Measurements from ENCODE around the gene ISL2.
"Not testable (repeated sequence)": the region's sequence is repeated elsewhere in the genome, so short reads cannot be mapped to it uniquely, and the experiment has no call there.

Gene ISL2

DNA sequence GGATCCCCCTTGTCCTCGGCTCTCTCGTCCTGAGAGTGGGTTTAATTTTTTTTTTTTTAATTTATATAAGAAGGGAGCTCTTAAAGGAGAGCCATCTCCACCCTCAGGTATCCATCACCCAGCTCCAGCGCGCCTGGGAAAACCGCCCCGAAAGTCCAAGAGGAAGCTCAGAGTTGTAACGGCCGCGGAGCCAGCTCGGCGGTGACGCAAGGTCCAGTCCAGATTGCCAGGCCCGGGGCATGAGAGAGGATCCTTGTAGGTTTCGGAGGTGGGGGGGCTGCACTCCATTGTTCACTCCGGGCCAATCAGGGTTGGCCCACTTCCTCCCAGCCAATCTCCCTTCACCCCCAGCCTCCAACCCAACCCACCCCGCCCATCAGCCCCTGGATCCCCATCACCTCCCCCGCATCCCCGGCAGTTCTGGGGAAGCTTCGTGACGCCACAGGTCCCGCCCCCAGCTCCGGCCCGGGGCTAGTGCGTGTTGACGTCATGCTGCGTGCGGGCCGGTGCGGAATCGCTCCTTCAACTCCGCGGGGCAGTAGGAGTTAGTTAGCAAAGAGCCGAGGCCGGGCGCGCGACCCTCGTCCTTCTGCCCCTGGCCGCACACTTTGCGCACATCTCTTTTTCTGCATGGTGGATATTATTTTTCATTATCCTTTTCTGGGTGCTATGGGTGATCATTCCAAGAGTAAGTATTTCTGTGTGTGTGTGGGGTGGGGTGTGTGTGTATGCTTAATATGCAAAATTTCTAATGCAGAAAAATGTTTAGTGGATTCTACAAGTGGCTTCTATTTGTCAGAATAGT, at the start of gene ISL2:
Gene ISL2 (plus strand): TSS at position 520 of the 805 bp plus-strand sequence. CDS start 111 bp downstream, at position 631.
- peak; percentile 91 for DNase-seq

GRCh38 chr15:76289582-76289981, 47.0 kb upstream of the ISL2 start:
- DNase-seq: no peak

- DNase-seq: no peak
Observed at GRCh38 chr15:76293361-76293760, 43.2 kb upstream of the ISL2 start.

DNA sequence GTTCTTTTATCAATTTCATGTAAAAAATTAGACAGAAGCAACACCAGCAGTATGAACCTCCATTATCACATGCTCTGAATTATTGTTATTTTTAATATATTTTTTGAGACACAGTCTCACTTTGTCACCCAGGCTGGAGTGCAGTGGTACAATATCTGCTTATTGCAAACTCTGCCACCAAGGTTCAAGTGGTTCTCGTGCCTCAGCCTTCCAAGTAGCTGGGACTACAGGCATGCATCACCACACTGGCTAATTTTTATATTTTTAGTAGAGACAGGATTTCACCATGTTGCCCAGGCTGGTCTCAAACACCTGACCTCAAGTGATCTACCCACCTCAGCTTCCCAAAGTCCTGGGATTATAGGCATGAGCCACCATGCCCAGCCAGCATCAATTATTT, 42.1 kb upstream of the ISL2 start:
- DNase-seq: not testable (repeated sequence)

DNA sequence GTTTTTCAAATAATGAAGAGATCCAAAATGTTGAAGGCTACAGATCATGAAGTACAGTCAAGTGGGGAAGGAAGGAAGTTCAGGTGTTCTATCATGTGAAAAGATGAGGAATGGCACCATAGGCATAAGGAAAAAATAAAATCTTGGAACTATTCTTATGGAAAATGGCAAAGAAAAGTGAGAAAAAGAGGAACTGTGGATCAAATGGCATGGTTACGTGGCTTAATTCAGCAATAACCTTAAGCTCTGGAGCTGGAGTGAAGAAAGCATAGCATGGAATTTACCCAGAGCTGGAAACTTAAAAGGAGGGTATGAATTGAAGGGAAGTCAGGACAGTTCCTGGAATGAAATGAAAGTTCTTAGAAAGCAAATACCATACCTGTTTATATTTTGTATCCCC, 39.7 kb upstream of the ISL2 start:
- DNase-seq: no peak

- not testable (repeated sequence) for DNase-seq
Observed at GRCh38 chr15:76297951-76298350, 38.6 kb upstream of the ISL2 start.

DNA sequence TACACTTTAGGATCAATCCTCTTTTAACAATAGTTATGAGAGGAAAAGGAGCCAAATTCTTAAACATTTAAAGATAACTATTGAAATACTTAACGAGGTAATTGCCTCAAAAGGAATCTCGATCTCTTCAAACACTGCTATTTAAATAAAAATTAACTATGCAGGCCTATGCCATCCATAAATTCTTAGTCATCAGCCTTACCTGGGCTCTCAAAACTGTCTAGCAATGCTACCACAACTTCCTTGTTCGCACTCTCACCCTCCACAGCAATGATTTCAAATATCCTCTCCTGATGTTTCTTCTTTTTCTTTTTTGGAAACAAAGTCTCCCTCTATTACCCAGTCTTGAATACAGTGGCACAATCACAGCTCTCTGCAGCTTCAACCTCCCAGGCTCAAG, 37.6 kb upstream of the ISL2 start:
- no peak for DNase-seq

DNA sequence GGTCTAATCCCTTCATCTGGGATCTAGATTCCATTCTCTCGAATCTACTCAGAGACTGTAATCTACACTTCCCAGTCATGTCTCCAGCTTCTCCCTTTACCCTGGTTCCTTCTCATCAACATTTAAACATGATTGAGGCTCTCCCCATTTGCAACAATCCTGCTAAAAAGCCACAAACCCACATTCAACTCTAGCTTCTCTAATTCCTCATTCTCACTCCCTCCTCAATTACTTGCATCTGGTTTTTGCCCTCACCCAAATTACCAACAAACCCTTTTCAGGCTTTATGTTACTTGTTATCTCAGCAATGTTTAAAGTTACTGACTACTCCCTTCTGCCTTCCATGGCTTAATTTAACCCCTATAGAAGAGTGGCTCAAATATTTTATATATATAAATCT, 36.8 kb upstream of the ISL2 start:
- no peak for DNase-seq

GRCh38 chr15:76303909-76304308, 32.7 kb upstream of the ISL2 start:
- no peak for DNase-seq

DNA sequence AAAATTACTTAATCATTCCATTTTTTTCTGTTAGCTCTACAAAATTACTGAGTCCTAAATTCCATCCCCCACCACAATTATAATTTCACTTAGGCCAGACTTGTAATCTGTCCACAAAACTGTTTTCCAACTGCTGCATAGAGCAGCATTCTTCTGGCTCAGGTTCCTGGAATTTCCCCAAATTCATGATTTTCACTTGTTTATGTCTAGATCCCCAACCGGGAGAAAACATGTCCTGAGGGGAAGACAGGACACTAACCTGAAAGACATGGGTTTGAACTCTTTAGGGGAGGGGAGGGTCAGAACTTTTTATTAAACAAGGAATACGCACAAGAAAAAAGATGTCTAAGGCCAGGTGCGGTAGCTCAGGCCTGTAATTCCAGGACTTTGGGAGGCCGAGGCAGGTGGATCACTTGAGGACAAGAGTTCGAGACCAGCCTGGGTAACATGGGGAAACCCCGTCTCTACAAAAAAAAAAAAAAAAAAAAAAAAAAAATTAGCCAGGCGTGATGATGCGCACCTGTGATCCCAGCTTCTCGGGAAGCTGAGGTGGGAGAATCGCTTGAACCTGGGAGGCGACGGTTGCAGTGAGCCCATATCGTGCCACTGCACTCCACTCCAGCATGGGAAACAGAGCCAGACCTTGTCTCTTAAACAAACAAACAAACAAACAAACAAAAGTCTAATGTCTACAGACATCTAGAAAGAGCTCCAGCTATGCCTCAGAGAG, 26.8 kb upstream of the ISL2 start:
- DNase-seq: no peak

DNA sequence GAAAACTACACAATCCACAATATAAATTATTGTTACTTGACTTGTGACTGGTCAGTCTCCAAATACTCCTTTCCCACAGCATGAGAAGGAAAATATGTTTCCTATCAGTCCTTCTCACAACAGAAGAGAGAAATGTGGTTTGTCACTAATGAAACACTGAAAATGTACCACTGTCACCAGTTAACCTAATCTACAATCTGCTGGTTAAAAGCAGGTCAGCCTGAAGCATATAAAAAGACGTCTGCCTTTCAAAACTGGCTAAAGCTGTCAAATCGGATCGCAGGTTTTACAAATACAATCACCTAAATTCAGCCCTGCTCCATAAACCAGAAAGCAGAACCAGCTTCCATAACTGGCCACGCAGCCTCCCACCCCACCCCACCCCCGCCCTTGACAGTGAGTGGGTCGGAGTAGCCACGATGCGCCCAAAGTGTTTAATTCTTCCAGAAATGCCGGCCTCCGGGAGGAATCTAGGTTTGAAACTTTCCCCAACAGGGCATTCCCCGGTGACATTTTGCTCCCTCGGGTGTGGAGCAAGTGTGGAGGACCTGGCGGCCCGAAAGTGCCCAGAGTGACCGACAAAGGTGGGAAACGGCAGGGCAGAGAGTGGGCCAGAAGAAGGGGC, 26.0 kb upstream of the ISL2 start:
- DNase-seq: no peak

DNA sequence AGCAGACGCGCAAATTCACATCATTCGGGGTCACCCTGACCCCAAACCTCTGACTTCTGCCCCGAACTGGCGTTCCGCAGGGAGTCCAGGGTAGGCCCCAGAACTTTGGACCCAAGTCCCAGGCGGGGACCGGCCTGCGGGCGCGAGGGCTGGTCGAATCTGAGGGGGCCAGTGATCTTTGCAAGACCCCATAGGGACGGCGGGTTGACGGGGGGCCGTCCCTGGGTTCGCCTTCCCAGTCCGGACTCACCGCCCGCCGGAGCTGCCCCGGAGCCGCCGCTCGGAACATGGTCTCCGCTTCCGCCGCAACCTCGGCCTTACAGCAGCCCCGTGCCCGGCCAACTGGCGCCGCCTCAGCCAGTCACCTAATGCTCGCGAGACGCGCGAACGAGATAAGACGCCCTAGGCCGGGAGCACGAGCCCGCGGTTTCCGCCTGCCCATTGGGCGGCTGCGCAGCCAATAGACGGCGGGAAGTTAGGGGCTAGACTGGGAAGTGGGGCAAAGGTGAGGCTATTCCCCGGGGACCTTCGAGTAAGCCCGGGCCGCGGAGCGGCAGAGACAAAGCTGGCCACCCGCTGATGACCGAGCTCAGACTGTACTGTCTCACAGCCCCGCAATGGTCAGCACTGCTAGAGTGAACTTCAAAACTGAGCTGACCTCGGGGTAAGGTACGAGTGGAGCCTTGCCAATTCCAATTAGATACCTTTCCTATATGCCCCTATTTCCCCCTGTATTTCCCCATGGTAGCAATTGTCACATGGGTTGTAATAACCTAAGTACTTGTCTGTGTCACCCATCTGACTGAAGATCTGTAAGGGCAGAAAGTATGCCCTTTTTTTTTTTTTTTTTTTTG, 25.2 kb upstream of the ISL2 start, which contains the start of gene ETFA:
Gene ETFA (minus strand): TSS at position 370 of the 854 bp plus-strand sequence. CDS start 81 bp downstream, at position 289.
- peak; percentile 91 for DNase-seq

DNA sequence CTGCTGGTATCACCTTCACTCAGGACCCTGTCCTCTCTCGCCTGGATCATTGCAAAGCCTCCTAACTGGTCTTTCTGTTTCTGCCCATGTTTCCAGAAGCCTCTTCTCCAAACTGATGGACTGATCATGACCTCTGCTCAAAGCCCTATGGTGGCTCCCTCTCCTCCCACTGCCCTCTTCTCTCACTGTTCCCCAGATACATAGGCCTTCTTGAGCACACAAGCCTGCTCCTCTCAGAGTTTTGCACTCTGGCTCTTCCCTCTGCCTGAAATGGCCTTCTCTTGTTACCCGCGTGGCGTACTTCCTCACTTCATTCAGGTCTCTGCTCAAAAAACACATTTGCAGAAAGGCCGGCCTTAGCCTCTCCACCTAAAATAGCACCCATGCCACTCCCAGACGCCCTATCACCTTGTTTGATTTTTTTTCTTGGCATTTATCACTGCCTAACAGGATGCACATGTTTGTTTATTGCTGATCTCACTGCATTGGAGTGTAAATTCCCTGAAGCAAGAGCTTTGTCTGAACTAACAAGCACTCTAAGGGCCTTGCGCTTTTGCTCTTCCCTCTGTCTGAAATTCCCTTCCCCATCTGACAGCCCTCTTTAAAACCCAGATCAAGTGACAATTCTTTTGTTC, 23.9 kb upstream of the ISL2 start:
- no peak for DNase-seq

DNA sequence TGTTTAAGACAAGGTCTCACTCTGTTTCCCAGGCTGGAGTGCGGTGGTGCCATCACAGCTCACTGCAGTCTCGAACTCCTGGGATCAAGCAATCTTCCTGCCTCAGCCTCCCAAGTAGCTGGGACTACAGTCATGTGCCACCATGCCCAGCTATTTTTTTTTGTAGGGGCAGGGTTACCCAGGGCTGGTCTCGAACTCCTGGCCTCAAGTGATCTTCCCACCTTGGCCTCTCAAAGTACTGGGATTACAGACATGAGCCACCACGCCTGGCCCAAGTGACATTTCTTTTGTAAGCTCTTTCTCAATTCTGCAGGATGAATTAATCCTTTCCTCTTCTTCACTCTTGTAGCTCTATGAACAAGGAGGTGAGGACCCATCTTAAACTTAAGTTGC, 23.4 kb upstream of the ISL2 start:
- DNase-seq: not testable (repeated sequence)

DNA sequence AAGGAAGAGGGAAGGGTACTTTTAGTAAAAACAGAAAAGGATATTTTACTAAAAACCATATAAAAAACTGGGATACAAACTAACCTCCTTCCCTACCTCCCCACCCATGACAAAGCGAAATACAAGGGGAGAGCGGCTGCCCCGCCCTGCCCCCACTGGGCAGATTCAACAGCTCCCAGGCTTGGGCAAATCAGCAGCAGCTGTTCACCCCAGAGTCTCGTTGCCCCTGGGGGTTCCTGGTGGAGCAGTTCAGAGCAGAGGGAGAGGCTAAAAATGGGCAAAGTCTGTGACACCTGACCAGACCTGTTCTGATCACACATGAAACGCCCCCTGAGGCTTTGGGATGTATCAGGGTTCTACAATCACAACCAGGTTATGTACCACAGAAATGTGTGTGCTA, 22.8 kb upstream of the ISL2 start:
- DNase-seq: no peak

DNA sequence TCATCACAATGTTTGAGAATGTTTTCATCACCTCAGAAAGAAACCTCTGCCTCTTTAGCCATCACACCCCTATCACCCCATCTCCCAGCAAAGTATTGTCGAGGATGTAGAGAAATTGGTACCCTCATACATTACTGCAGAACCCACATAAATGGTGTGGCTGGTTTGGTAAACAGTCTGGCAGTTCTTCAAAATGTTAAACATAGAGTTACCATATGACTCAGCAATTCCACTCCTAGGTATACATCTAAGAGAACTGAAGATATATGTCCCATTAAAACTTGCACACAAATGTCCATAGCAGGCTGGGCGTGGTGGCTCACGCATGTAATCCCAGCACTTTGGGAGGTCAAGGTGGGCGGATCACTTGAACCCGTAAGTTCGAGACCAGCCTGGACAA, 16.6 kb upstream of the ISL2 start:
- no peak for DNase-seq

DNA sequence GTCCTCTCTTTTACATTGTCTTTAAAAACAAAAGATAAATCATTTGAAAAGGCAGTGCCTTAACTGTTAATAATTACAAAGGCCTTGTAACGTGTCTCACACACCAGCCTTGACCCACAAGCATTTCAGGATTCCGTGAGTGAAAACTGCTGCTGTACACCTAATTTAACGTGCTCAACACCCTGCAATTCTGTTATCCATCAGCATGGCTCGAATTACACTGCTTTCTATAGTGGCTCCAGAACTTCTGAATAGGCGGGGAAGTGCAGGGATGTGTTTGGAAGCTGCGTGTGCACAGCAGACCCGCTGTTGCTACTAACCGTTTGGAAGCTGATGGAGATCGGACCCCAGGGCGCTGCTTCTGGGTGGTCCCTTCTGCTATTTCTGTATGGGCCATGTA, 15.4 kb upstream of the ISL2 start:
- no peak for DNase-seq

- DNase-seq: no peak
Observed at GRCh38 chr15:76321602-76322001, 15.0 kb upstream of the ISL2 start.

- no peak for DNase-seq
Observed at GRCh38 chr15:76324066-76324465, 12.5 kb upstream of the ISL2 start.

- DNase-seq: no peak
Observed at GRCh38 chr15:76325704-76326103, 10.9 kb upstream of the ISL2 start.

DNA sequence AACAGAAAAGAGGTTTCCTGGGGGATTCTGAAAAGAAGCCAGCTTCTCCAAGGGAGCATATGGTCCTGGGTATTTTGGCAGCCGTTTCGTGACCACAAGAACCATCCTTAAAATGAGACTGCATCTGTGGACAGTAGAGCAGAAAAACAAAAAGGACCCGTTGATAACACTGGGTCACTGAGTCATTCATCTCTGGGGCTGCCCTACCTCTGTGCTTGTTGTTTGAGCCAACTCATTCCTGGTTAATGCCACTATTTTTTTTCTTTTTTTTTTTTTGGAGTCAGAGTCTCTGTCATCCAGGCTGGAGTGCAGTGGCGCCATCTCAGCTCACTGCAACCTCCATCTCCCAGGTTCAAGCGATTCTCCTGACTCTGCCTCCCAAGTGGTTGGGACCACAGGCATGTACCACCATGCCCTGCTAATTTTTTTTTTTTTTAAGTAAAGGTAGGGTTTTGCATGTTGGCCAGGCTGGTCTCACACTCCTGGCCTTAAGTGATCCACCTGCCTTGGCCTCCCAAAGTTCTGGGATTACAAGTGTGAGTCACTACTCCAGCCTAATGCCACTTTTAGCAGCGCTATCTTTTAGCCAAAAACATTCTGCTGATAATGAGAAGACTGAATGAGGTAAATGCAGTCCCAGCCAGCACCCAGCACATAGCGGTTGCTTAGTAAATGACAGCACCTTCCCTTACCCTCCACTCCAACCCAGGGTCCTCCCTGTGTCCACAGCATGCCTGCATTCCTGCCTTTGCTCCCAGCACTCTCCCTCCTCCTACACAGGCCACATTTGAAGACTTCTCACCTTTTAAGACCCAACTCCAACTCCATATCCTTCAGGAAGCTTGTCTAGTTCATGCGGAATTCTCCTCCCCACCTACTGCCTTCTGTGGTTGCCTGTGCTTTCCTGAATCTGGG, 9.1 kb upstream of the ISL2 start:
- DNase-seq: no peak
